HG03064 (cell line): Measurements from ENCODE around the gene C11orf58.

ENCODE experiments used
- ATAC-seq: cut with Tn5 transposase; IDR thresholded peaks from one replicate; pipeline ENCODE4 v1.9.1; 2021; ENCODE audit warnings: low read depth; ENCODE audit not compliant: unreplicated experiment

Gene C11orf58

DNA sequence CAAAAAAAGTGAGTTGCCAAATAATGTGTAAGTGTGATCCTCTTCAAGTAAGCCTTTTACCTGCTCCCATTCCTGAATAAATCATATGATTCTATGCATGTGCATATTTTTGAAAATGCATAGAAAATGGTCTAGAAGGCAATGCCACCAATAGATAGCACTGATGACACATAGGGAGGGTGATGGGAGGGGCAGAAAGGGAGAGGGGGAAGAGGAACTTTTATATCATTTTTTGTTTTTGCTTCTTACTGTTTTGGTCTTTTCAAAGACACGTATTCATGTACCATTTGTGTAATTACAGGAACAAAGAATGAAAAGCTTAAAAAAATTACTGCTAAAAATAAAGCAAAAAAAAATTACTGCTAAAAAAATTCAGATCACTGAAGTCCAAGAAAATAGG is 60.8 kb downstream of the C11orf58 start:
- no peak for ATAC-seq

DNA sequence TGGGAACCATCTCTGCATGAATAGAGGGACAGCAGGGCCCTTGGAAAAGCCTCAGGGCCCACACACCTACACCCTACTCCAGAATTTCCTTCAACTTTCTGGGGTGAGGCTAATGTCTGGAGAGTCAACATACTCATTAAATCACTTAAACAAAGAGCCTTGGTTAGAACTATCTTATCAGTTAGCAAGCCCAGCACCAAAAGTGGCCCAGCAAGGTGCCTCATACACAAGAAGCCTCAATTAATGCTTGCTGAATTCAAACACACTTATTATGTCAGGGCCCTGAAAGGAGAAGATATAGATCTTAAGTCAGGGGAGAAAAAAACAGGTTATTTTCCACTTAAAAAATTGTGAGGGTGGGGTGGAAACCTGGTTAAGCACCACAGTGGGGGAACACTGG is 61.4 kb downstream of the C11orf58 start:
- ATAC-seq, result no peak

DNA sequence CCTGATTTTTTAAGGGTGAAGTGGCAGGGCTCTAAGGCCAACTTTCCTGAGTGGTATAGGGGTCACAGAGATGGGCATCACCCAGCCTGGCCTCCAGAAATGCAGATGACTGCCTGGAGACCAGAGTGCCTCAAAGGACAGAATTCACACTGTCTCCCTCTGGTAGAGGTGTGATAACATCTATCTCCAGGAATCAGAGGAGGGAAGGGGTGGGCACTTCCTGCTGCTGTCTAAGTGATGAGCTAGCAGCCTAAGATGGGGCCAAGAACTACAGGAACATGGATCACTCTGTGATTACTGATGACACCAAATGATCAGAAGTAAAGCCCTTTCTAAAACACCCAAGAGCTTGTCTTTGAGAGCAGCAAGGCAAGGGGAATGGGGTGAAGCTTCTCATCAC is 61.9 kb downstream of the C11orf58 start:
- no peak for ATAC-seq

DNA sequence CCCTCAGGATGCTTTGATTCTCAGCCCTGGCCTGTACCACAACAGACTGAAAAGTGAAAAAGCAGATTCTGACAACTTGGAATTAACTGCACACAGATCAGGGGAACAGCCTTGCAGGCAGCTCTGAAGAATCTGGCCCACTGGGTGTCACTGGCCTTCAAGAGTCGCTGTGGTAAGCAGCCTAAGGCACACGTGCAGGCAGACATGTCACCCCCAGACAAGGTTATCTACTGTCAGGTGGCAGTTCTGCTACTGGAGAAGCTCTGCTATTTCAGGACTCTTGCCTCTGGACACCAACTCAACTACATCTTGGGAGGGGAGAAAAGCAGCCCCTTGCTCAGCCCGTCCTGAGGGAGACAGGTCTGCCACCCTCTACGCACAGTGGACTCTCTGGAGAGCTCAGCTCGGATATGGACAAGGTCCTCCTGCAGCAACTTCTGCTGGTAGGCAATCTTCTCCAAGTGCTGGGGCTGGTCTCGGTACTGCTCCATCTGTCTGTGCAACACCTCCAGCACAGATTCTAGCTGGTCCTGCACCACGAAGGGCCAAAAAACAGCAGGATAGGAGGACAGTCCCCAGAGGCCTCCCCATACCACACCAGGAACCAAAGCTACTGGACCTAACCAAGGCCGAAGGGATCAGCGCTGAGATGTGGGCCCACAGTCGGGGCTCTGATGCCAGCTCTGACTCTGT is 63.0 kb downstream of the C11orf58 start:
- ATAC-seq, result no peak

DNA sequence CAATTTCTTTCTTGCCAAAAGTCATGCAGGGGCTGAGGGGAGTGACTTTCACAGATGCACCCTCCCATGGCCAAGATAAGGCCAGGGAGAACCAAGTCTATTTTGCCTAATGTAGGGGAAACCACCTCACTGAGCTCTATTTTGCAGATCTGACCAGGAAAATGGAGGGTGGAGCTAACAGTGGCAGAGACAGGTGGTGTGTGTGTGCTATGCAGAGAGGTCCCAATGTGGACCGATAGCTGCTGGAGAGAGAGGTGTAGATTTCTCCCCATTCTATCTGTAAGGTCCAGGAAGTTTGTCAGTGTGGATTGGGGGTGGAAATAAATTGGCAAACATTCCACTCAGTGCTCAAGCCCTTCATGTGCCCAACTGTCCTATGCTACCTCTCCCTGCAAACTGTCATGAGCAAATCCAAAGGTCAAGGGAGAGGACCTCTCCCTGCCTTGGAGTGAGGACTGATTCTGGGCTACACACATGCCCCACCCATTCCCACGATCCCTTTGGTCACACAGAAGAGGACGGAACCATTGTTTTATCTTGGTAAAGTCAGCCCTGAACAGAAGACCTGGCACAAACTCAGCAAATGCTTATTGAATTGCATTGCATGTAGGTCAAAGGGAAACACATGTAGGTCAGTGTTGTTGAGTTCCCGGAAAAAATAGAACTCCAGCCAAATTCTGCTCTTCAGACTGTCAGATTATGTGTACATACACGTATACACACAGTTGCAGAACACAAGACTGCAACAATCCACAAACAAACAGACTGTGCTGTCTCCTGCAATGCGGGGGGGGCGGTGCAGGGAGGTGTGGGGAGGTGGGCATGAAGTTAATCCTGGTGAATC is 65.9 kb downstream of the C11orf58 start:
- no peak for ATAC-seq

DNA sequence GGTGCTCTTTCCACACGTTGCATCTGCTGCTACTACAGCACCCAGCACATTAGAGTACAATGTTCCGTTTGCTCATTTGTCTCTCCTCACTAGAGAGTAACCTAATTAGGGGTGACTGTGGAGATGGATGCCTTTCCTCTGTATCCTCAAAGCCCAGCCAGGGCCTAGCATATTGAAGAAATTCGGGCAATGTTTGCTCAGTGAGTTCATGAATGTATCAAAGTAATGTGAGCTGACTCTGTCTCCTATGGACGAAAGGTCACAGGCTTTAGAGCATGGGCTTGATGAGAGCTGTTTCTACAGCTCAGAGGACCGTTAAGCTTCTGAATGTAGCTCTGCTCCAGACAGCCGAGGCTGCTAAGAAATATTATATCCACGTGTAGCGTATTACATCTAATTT is 67.5 kb downstream of the C11orf58 start:
- no peak for ATAC-seq

DNA sequence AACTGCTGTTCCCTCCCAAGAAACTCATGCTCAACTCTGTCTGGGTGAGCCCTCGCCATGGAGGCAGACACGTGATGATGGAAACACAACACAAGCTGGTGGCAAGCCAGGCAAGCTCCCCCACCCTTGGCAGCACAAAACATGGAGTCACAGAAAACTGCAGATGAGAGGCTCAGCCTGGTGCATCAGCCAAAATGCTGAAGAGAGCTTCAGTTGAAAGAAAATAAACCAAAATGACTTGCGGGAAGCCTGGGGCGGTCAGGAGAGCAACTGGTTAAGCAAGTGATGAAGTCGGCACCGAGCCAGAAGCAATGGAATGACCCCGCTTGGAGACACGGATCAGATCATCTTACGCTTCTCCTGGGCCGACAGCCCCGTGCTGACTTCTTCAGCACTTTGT is 68.3 kb downstream of the C11orf58 start:
- ATAC-seq, result no peak

DNA sequence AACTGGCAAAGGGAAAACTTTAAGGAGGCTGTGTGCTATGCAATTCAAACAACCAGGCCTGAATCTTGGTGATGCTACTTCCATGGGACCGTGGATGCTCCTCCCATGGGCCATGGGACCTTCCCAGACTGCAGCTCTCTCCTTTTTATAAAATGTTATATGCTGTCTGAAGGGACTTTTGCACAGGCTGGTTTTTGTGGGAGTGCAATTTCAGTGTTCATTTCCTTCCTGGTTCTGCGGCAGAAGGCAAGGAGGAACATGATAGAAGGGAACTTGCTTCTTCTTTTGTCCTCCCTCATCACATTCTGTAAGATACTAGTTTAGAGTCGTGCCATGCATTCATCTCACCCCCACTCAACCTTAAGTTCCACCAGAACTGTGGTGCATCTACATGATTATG is 68.9 kb downstream of the C11orf58 start:
- no peak for ATAC-seq
